HG02884 (cell line): ENCODE data around the gene BCAS4.

Experiments
- ATAC-seq: cut with Tn5 transposase; IDR thresholded peaks from one replicate; pipeline ENCODE4 v1.9.1; 2021; ENCODE audit warnings: mild to moderate bottlenecking, moderate library complexity; ENCODE audit not compliant: unreplicated experiment

BCAS4 gene

GRCh38 chr20:50903353-50904051 is 108.6 kb downstream of the BCAS4 start:
- no peak for ATAC-seq

DNA sequence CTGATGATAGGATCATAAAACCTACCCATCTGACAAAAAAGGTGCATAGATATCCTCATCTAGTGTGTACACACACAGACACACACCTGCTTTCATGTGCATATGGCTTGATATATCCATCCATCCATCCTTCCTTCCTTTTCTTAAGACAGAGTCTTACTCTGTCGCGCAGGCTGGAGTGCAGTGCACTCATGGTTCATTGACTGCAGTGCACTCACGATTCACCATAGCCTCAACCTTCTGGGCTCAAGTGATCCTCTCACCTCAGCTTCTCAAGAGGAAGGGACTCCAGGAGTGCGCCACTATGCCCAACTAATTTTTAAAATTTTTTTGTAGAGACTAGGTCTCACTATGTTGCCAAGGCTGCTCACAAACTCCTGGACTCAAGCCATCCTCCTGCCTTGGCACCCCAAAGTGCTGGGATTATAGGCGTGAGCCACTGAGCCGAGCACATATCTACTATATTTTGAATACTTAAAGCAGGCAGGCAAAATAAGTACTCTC is 109.3 kb downstream of the BCAS4 start:
- no peak for ATAC-seq

GRCh38 chr20:50909413-50909812 is 114.6 kb downstream of the BCAS4 start:
- ATAC-seq, result no peak

GRCh38 chr20:50911030-50911429 is 116.2 kb downstream of the BCAS4 start:
- ATAC-seq, result no peak

- ATAC-seq, result no peak
These were observed 116.9 kb downstream of the BCAS4 start for GRCh38 chr20:50911716-50912115.

- ATAC-seq, result no peak
These were observed 119.0 kb downstream of the BCAS4 start for GRCh38 chr20:50913690-50914375.

DNA sequence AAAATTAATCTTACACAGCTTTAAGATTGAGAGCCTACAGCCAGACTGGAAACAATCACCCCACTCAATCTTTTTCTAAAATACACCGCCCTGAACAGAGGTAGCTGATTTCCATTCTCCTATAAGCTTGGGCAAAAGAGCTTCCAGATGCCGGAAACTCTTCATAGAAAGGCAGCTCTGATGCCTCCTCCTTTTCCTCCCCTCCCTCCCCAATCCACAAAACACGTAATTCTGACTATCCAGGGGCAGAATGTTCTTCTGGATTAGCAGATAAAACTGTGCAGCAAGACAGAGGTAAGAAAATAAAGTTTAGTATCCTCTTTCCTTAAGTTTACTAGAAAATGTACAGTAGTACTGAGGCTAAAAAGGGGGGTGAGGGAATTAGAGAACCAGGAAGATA is 120.6 kb downstream of the BCAS4 start:
- no peak for ATAC-seq

GRCh38 chr20:50916257-50916656 is 121.4 kb downstream of the BCAS4 start:
- ATAC-seq, result no peak

- no peak for ATAC-seq
These were observed 122.1 kb downstream of the BCAS4 start for GRCh38 chr20:50916934-50917333.

DNA sequence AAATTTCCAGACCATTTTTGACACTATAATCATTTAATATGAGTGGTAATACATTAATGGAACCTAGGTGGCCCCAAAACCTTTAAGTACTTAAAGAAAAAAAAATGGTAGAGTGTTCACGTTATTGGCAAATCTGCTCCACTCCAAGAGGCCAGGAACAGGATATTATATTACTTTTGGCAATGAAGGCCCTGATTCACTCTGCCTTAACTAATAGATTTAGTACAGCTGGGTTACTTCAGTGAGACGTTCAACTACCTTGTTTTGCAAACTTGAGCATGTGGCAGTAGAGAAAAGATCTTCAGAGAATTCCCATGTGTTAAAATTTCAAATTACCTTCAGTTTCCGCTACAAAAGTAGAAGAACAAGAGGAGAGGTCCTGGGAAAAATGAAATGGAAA is 123.5 kb downstream of the BCAS4 start:
- no peak for ATAC-seq

- ATAC-seq, result no peak
These were observed 124.7 kb downstream of the BCAS4 start for GRCh38 chr20:50919567-50919966.

GRCh38 chr20:50920997-50921396 is 126.1 kb downstream of the BCAS4 start:
- ATAC-seq, result no peak

DNA sequence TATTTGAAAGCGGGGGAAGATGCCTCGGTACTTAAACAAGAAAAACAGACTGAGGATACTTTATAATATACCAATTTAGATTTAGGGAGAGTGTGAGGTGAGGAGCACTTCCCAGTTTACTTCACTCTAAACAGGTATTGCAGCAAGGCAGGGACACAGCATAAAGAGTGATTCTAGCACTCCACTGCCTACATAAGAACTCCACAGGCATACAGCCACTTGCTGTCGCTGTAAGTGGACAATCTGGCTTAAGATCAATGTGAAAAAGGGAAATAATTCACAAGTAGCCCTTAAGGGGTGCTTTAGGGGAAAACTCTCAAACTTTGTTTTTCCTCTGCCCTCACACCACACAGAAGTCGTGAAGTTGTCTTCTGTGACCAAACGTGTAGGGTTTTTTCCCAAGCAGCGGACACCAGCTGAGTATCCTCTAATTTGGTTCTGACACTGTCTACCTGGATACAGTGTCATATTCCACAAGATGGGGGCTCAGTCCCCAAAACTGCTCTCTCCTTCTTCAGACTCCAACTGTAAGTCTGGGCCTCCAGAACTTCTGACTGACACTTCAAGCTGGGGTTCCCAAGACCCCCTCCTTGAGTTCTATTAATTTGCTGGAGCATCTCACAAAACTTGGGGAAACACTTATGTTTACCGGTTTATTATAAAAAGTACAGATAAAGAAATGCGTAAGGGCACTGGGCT is 127.1 kb downstream of the BCAS4 start:
- ATAC-seq, result no peak

DNA sequence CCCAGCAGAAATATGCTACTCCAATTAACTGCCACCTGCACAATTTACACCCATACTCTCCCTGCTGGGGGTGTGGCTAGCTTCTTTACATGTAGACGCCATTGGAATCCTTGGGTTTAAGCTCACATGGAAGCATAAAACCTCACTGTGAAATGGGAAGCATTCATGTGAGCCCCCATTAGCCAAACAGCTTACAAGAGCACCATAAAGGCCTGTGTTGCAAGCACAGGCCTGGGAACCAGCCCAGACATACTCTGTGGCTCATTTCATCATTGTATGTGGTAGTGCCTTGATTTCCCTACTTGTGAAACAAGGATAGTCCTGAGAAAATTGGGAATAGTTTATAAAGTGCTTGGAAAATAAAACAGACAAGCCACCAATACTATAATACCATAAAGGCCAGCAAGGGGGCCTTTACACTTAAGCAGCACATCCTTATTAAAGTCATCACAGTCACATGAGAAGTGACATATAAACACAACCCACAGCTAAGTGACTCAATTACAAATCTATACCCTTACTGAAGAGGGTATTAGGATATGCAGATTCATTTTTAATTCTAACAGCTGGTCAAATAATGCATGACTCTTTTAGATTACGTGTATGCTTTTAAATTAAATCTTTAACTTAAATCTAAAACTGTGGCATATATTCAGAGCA is 129.5 kb downstream of the BCAS4 start:
- no peak for ATAC-seq

GRCh38 chr20:50926530-50926929 is 131.7 kb downstream of the BCAS4 start:
- ATAC-seq, result no peak
